Natural killer cell (primary cell): Measurements from ENCODE around the gene FHDC1. TPM values are rescaled to one million over a fixed set of nuclear protein-coding genes. Genes with fewer than 3 reads are reported as not detected.

Source experiments
- ATAC-seq, 3 donors: fragments of 150-1000 bp in 2 of 3; fragments of 200-7000 bp in 1 of 3; cut with Tn5 transposase; 1 replicate in 1 of 3; 2 replicates in 2 of 3; pipeline ENCODE4 v1.10.0; 2021; ENCODE audit warnings: mild to moderate bottlenecking in 2 of 3, moderate library complexity in 2 of 3
- DNase-seq, 2 donors: peaks; one replicate each; pipeline versions ENCODE4 v3.0.0 to v3.0.0-alpha.2; 2013 to 2021; ENCODE audit warnings: mixed read lengths in 1 of 2
- H3K27ac ChIP-seq: one replicate; pipeline ENCODE4 v1.5.1; 2013; ENCODE audit warnings: mild to moderate bottlenecking, low read length
- H3K27me3 ChIP-seq: one replicate; pipeline ENCODE4 v1.6.1; 2013; ENCODE audit warnings: low read length; ENCODE audit not compliant: control insufficient read depth, insufficient read depth
- H3K36me3 ChIP-seq: one replicate; pipeline ENCODE4 v1.6.1; 2013; ENCODE audit warnings: low read length; ENCODE audit not compliant: control insufficient read depth, insufficient read depth
- H3K4me1 ChIP-seq: one replicate; pipeline ENCODE4 v1.6.1; 2013; ENCODE audit warnings: low read length; ENCODE audit not compliant: control insufficient read depth, insufficient read depth
- H3K4me3 ChIP-seq: one replicate; pipeline ENCODE4 v1.5.1; 2013; ENCODE audit warnings: low read length
- H3K9me3 ChIP-seq: one replicate; pipeline ENCODE4 v1.6.1; 2013; ENCODE audit warnings: low read length; ENCODE audit not compliant: control insufficient read depth, insufficient read depth
- H3K27ac Mint-ChIP-seq, 2 donors: one replicate each; pipeline ENCODE4 v1.8.0; 2022; ENCODE audit warnings: mild to moderate bottlenecking in 2 of 2, mixed read lengths in 2 of 2, moderate library complexity in 1 of 2
- H3K27me3 Mint-ChIP-seq, 2 donors: one replicate each; pipeline ENCODE4 v1.8.0; 2022; ENCODE audit warnings: low read depth in 2 of 2, mixed read lengths in 2 of 2
- H3K36me3 Mint-ChIP-seq: one replicate; pipeline ENCODE4 v1.8.0; 2022; ENCODE audit warnings: mixed read lengths
- H3K4me1 Mint-ChIP-seq, 2 donors: one replicate each; pipeline ENCODE4 v1.8.0; 2022; ENCODE audit warnings: mixed read lengths in 2 of 2
- H3K4me3 Mint-ChIP-seq: one replicate; pipeline ENCODE4 v1.8.0; 2022; ENCODE audit warnings: mild to moderate bottlenecking, moderate library complexity, mixed read lengths
- H3K9me3 Mint-ChIP-seq, 2 donors: one replicate each; pipeline ENCODE4 v1.8.0; 2022; ENCODE audit warnings: mixed read lengths in 2 of 2
- WGBS: methylation state at CpG from one replicate; pipeline ENCODE4 v1.1.7; 2013; ENCODE audit warnings: missing lambda C conversion rate; ENCODE audit not compliant: insufficient coverage; 5-methylcytosine and 5-hydroxymethylcytosine counted together
- intact Hi-C: fragments of 100-400 bp; cut with micrococcal nuclease; formaldehyde crosslinking; loops from one replicate; pipeline ENCODE4 v1.14.2; 2022
- total RNA-seq, 4 donors: library from RNA; stranded (reverse); fragments of 120-200 nt in 1 of 4; gene quantifications; one replicate each; pipeline versions ENCODE4 v1.2.3 to v1.2.4, GENCODE V29; 2013 to 2022
- TF ChIP-seq, protein P1 (sequence below): fragments of 200-600 bp; IDR thresholded peaks from one replicate; pipeline ENCODE4 v1.8.0; 2022; ENCODE audit warnings: antibody characterized with exemption

FHDC1 gene
- total RNA-seq, 3 donors from 2014 or later (not counting 1 experiment from before 2014, with no cell fraction given) = 0.10 to 0.23 (median 0.16) TPM

DNA sequence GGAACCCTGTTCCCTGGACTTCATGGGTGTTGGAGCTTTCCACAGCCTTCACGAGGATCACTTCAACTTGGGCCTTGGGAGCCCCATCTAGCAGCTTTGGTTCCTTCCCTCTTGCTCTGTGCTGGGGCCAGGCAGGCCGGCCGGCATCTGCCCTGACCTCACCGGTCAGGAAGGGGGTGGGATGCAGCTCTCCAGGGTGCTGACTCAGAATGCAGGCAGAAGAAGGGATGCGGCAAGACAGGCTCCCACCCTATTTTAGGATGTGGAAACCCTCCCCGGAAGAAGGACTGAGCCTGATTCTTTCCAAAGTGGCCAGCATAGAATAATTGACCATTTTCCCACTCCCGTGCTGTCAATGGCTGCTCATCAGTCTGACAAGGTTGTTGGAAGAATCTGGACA is 47.1 kb downstream of the FHDC1 start:
- WGBS = 58% methylated on average over 7 of the region's 7 CpGs
- Histone ChIP-seq H3K4me3 (no peak overlapping the region), H3K4me1 (no peaks in the 10 kb centered on the region), H3K9me3 (no peaks in the 10 kb centered on the region), H3K36me3 (no peaks in the 10 kb centered on the region), H3K27me3 (no peaks in the 10 kb centered on the region), H3K27ac (no peak overlapping the region)
- Mint-ChIP-seq H3K27me3 (no peaks in the 10 kb centered on the region), H3K9me3 (no peaks in the 10 kb centered on the region), H3K36me3 (no peaks in the 10 kb centered on the region), H3K4me3 (no peak overlapping the region), H3K27ac (no peak overlapping the region), H3K4me1 (no peaks in the 10 kb centered on the region)
- intact Hi-C loops = no loop called here
- TF ChIP-seq, protein P1, sequence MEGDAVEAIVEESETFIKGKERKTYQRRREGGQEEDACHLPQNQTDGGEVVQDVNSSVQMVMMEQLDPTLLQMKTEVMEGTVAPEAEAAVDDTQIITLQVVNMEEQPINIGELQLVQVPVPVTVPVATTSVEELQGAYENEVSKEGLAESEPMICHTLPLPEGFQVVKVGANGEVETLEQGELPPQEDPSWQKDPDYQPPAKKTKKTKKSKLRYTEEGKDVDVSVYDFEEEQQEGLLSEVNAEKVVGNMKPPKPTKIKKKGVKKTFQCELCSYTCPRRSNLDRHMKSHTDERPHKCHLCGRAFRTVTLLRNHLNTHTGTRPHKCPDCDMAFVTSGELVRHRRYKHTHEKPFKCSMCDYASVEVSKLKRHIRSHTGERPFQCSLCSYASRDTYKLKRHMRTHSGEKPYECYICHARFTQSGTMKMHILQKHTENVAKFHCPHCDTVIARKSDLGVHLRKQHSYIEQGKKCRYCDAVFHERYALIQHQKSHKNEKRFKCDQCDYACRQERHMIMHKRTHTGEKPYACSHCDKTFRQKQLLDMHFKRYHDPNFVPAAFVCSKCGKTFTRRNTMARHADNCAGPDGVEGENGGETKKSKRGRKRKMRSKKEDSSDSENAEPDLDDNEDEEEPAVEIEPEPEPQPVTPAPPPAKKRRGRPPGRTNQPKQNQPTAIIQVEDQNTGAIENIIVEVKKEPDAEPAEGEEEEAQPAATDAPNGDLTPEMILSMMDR = no peak
- DNase-seq (no peak), ATAC-seq (no peak)

DNA sequence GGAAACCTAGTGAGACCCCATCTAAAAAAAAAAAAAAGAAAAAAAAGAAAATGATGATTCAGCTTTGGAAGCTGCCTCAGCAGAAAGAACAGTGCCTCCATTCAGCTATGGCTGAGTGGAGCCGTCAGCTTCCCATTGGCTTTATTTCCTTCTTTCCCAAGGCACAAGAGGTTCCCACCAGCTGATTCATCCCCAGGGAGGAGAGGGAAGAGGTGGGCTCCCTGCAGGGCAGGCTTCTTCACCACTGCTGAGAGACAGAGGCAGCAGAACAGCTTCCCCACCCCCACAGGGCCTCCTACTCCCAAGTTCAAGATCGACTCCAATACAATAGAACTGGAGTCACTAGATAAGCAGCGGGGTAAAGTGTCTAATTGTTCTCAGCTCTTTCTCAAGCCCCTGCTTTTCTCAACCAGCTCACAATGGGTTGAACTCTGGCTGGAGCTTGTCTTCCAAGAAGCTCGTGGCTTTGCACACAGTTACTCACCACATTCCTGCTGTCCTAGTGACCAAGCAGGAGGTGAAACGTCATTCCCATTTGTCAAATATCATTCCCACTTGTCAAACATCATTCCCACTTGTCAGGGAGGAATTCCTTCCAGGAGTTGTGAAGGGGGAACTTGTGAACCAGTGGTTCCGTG is 47.8 kb downstream of the FHDC1 start:
- 79% methylated on average over 6 of the region's 6 CpGs for WGBS
- Histone ChIP-seq H3K36me3 (no peaks in the 10 kb centered on the region), H3K27ac (no peak overlapping the region), H3K9me3 (no peaks in the 10 kb centered on the region), H3K4me1 (no peaks in the 10 kb centered on the region), H3K27me3 (no peaks in the 10 kb centered on the region), H3K4me3 (no peak overlapping the region)
- TF ChIP-seq, protein P1 = no peak
- H3K36me3 Mint-ChIP-seq = no peaks in the 10 kb centered on the region
- H3K9me3 Mint-ChIP-seq = no peaks in the 10 kb centered on the region
- no peak overlapping the region for H3K4me3 Mint-ChIP-seq
- DNase-seq (no peak), ATAC-seq (no peak)
- intact Hi-C loops = no loop called here
- no peak overlapping the region for H3K27ac Mint-ChIP-seq
- no peaks in the 10 kb centered on the region for H3K4me1 Mint-ChIP-seq
- no peaks in the 10 kb centered on the region for H3K27me3 Mint-ChIP-seq

- TF ChIP-seq, protein P1 = no peak
These were observed 52.8 kb downstream of the FHDC1 start for GRCh38 chr4:152988721-152989553.

More at GRCh38 chr4:152988721-152989553, 52.8 kb downstream of the FHDC1 start:
- Histone ChIP-seq H3K36me3 (no peaks in the 10 kb centered on the region), H3K27me3 (no peaks in the 10 kb centered on the region), H3K9me3 (no peaks in the 10 kb centered on the region), H3K4me3 (no peak overlapping the region), H3K27ac (no peak overlapping the region), H3K4me1 (no peaks in the 10 kb centered on the region)
- H3K27ac Mint-ChIP-seq = no peak overlapping the region
- H3K36me3 Mint-ChIP-seq = no peaks in the 10 kb centered on the region
- DNase-seq (no peak), ATAC-seq (no peak)
- no peak overlapping the region for H3K4me3 Mint-ChIP-seq
- H3K9me3 Mint-ChIP-seq = no peaks in the 10 kb centered on the region
- H3K4me1 Mint-ChIP-seq = no peaks in the 10 kb centered on the region
- intact Hi-C loops = no loop called here
- 93% methylated on average over 4 of the region's 4 CpGs for WGBS
- H3K27me3 Mint-ChIP-seq = no peaks in the 10 kb centered on the region
